GM12801 (cell line): ENCODE data around the gene JOSD2.

Source experiments
- TF ChIP-seq, protein P1 (sequence below): IDR thresholded peaks from one replicate; pipeline ENCODE4 v1.5.1; 2011; ENCODE audit warnings: control low read depth; ENCODE audit not compliant: insufficient read length; ENCODE audit errors: extremely low read depth

The JOSD2 gene

GRCh38 chr19:50510121-50510670, 795 bp downstream of the JOSD2 start:
- TF ChIP-seq, protein P1, sequence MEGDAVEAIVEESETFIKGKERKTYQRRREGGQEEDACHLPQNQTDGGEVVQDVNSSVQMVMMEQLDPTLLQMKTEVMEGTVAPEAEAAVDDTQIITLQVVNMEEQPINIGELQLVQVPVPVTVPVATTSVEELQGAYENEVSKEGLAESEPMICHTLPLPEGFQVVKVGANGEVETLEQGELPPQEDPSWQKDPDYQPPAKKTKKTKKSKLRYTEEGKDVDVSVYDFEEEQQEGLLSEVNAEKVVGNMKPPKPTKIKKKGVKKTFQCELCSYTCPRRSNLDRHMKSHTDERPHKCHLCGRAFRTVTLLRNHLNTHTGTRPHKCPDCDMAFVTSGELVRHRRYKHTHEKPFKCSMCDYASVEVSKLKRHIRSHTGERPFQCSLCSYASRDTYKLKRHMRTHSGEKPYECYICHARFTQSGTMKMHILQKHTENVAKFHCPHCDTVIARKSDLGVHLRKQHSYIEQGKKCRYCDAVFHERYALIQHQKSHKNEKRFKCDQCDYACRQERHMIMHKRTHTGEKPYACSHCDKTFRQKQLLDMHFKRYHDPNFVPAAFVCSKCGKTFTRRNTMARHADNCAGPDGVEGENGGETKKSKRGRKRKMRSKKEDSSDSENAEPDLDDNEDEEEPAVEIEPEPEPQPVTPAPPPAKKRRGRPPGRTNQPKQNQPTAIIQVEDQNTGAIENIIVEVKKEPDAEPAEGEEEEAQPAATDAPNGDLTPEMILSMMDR, result no peak

GRCh38 chr19:50509366-50509765, 1.6 kb downstream of the JOSD2 start:
- TF ChIP-seq, protein P1, result no peak

- TF ChIP-seq, protein P1, result no peak
Measured at GRCh38 chr19:50508843-50509190, 2.2 kb downstream of the JOSD2 start.

- TF ChIP-seq, protein P1, result no peak
Measured at GRCh38 chr19:50507376-50507775, 3.6 kb downstream of the JOSD2 start.

DNA sequence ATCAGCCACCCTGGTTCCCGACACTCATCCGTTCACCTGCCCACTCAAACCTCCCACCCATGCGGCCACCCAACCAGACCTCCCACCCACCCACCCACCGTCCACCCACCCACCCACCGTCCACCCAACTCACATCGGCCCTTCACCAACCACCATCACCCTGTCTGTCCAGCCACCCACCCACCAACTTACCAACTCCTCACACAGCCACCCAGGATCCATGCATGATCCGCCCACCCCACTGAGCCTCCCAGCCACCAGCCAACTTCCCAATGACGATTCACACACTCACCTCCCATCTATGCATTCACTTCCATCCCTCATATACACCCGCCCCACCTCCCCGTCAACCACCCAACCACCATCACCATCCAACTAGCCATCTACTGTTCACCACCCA, 4.3 kb downstream of the JOSD2 start:
- TF ChIP-seq, protein P1, result no peak

GRCh38 chr19:50505856-50506611, 5.0 kb downstream of the JOSD2 start:
- TF ChIP-seq, protein P1, result no peak

DNA sequence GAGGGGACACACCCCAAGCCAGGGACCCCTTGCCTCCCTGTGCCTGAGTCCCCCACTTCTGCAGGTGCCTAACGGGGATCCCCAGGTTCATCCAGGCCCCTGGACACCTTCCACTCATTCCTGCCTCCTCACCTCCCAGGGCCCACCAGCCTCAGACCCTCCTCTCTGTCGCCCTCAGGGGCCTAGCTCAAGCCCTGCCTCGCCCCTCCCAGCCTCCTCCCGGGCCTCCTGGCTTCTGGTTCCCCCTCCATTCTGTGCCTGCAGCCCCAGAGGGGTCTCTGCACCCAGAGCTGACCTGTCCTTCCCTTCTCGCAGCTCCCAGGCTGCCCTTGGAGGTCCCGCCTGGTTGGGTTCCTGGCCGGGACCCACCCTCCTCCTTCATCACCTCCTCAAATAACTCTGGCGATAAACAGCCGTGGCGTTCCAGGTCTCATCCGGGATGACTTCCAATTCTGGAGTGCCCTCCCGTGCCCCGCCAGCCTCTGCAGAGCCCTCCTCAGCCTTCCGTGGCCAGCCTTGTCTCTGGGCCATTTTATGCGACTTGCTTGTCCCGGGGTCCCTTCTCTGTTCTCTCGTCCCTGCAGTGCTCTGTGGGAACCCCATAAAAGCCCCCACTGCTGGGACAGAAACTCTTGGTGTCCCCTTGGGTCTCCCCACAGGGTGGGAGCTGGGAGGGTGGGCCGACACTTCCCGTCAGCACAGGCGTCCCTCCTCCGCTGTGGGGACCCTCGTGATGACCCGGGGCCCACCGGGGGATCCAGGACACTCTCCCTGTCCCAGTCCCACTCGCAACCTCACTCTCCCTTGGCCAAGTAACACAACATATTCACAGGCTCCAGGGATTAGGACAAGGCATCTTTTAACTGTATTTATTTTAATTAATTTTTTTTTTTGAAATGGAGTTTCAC, 9.2 kb downstream of the JOSD2 start:
- TF ChIP-seq, protein P1, result no peak
